IMR-90 (cell line): ENCODE measurements around the gene NEMF.

Source experiments
- CTCF ChIP-seq: conservative IDR thresholded peaks from 2 replicates; pipeline ENCODE4 v1.5.1; 2012; ENCODE audit warnings: mild to moderate bottlenecking, low read depth, low read length, improper control_type of control experiment
- MAFK ChIP-seq: IDR thresholded peaks from 2 replicates; pipeline ENCODE4 v1.6.1; 2012; ENCODE audit warnings: low read depth, low read length, improper control_type of control experiment
- MAZ ChIP-seq: IDR thresholded peaks from 2 replicates; pipeline ENCODE4 v1.6.1; 2012; ENCODE audit warnings: low read depth, mild to moderate bottlenecking, low read length, improper control_type of control experiment, moderate library complexity, borderline replicate concordance
- MXI1 ChIP-seq: IDR thresholded peaks from 2 replicates; pipeline ENCODE4 v1.6.1; 2012; ENCODE audit warnings: low read depth, mild to moderate bottlenecking, low read length, moderate library complexity, borderline replicate concordance
- POLR2A ChIP-seq: IDR thresholded peaks from 2 replicates; pipeline ENCODE4 v1.6.1; 2012; ENCODE audit warnings: mild to moderate bottlenecking, low read depth, low read length
- RAD21 ChIP-seq: IDR thresholded peaks from 2 replicates; pipeline ENCODE4 v1.6.1; 2012; ENCODE audit warnings: low read length, improper control_type of control experiment
- RCOR1 ChIP-seq: IDR thresholded peaks from 2 replicates; pipeline ENCODE4 v1.6.1; 2012; ENCODE audit warnings: mild to moderate bottlenecking, low read length, improper control_type of control experiment; ENCODE audit not compliant: insufficient replicate concordance
- RFX5 ChIP-seq: IDR thresholded peaks from 2 replicates; pipeline ENCODE4 v1.8.0; 2012; ENCODE audit warnings: low read depth, mild to moderate bottlenecking, low read length, moderate library complexity

DNA sequence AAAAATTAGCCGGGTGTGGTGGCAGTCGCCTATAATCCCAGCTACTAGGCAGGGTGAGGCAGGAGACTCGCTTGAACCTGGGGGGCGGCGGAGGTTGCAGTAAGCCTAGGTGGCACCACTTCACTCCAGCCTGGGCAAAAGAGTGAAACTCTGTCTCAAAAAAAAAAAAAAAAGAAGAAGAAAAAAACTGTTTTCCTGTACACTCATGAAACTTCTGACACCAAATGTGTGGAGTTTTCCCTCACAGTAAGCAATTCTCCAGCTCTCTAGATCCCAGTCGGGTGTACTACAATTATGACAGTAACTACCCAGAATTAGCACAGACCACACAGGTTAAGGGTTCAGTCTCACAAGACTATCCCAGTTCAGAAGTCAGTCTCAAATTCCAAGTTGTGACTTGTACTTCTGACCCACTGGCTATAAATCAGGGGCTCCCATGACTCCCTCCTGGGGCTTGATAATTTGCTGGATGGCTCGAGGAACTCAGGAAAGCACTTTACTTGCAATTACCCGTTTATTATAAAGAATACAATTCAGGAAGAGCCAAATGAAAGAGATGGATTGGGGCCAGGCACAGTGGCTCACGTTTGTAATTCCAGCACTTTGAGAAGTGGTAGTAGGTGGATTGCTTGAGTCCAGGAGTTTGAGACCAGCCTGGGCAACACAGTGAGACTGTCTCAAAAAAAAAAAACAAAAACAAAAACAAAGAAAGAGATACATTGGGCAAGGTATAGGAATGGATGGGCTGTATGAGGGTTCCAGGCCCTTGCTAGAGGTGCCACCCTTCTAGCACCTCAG, 27.9 kb upstream of the NEMF start:
- TF ChIP-seq CTCF: no peak
- TF ChIP-seq RAD21: no peak
- TF ChIP-seq POLR2A: no peak
- TF ChIP-seq MAZ: no peak
- no peak for TF ChIP-seq MAFK
- TF ChIP-seq MXI1: no peak
- no peak for TF ChIP-seq RCOR1
- TF ChIP-seq RFX5: no peak
